Ascending aorta (tissue), 2 donors: Measurements from ENCODE around the gene GJA1. TPM values are rescaled to one million over a fixed set of nuclear protein-coding genes. Genes with fewer than 3 reads are reported as not detected.
"Not testable (repeated sequence)": the region's sequence is repeated elsewhere in the genome, so short reads cannot be mapped to it uniquely, and the experiment has no call there.

Source experiments
- DNase-seq, 2 donors: peaks; one replicate each; pipeline ENCODE4 v3.0.0-alpha.2; 2019; ENCODE audit warnings: low spot score in 2 of 2
- H3K27ac ChIP-seq, 2 donors: fragments of 200-600 bp; sonication (generic); one replicate each; pipeline ENCODE4 v1.5.1; 2016 to 2017; ENCODE audit warnings: mild to moderate bottlenecking in 1 of 2
- H3K27me3 ChIP-seq: fragments of 200-600 bp; sonication (generic); one replicate; pipeline ENCODE4 v1.5.1; 2017
- H3K36me3 ChIP-seq, 2 donors: fragments of 200-600 bp; sonication (generic); one replicate each; pipeline ENCODE4 v1.5.1; 2016
- H3K4me1 ChIP-seq, 2 donors: fragments of 200-600 bp; sonication (generic); one replicate each; pipeline ENCODE4 v1.5.1; 2016 to 2017; ENCODE audit warnings: mild to moderate bottlenecking in 1 of 2
- H3K4me3 ChIP-seq, 2 donors: fragments of 200-600 bp; sonication (generic); one replicate each; pipeline ENCODE4 v1.5.1; 2016 to 2017; ENCODE audit warnings: mild to moderate bottlenecking in 1 of 2
- H3K9me3 ChIP-seq, 2 donors: fragments of 200-600 bp; sonication (generic); one replicate each; pipeline ENCODE4 v1.5.1; 2016
- intact Hi-C: fragments of 100-400 bp; cut with DNase I; formaldehyde crosslinking; loops from one replicate; pipeline ENCODE4 v1.15.1; 2023
- total RNA-seq: library from RNA; depleted of rRNA; stranded (reverse); fragments of >200 nt; gene quantifications from one replicate; pipeline ENCODE4 v1.1.0, GENCODE V29; 2016
- TF ChIP-seq, protein P1 (sequence below), 3 experiments: fragments of 200-600 bp in 2 of 3; fragments of 450-650 bp in 1 of 3; sonication (generic) in 2 of 3; IDR thresholded peaks; one replicate each; pipeline ENCODE4 v1.5.1; 2016 to 2019; ENCODE audit warnings: antibody characterized with exemption in 3 of 3, mild to moderate bottlenecking in 1 of 3, moderate library complexity in 1 of 3

Gene GJA1
- 85.0 TPM for total RNA-seq

DNA sequence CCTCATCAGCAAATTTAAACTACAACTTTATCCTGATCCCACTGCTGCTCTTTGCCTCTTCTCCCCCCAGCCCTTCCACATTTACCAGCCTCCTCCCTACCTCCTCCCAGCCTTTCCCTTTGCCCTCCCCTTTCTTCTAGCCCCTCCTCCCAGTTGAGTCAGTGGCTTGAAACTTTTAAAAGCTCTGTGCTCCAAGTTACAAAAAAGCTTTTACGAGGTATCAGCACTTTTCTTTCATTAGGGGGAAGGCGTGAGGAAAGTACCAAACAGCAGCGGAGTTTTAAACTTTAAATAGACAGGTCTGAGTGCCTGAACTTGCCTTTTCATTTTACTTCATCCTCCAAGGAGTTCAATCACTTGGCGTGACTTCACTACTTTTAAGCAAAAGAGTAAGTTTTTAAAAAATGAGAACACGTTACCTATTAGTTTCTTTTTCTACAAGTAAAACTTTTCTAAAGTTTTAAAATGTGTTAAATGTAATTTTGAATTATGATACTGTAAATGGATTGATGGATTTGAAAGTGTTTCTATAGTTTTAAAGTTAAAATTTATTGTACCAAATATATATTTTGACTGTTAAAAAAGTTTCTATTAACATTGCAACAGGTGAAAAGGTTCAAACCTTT, at the start of gene GJA1:
GJA1 (plus strand) TSS at position 203 of the 626 bp plus-strand sequence. CDS start 11,202 bp downstream, outside the sequence.
- no peaks in the 10 kb centered on the region for H3K9me3 ChIP-seq
- peak in 1 of 2 donors; percentile 82 for DNase-seq
- intact Hi-C loops = loop anchor here (2.0 to 10.0 kb wide), 7 partner anchors 57 to 959 kb away; partner anchors contain the start of gene HSF2
- no peaks in the 10 kb centered on the region for H3K27me3 ChIP-seq
- H3K4me1 ChIP-seq = peaks cover 0 to 12% of the 10 kb centered on the region in 2 donors
- H3K4me3 ChIP-seq = peak within 1 kb of the TSS; percentile 67 to 70
- no peaks in the 10 kb centered on the region for H3K36me3 ChIP-seq
- peak within 1 kb of the TSS; percentile 87 to 93 for H3K27ac ChIP-seq
- TF ChIP-seq, protein P1, sequence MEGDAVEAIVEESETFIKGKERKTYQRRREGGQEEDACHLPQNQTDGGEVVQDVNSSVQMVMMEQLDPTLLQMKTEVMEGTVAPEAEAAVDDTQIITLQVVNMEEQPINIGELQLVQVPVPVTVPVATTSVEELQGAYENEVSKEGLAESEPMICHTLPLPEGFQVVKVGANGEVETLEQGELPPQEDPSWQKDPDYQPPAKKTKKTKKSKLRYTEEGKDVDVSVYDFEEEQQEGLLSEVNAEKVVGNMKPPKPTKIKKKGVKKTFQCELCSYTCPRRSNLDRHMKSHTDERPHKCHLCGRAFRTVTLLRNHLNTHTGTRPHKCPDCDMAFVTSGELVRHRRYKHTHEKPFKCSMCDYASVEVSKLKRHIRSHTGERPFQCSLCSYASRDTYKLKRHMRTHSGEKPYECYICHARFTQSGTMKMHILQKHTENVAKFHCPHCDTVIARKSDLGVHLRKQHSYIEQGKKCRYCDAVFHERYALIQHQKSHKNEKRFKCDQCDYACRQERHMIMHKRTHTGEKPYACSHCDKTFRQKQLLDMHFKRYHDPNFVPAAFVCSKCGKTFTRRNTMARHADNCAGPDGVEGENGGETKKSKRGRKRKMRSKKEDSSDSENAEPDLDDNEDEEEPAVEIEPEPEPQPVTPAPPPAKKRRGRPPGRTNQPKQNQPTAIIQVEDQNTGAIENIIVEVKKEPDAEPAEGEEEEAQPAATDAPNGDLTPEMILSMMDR (IDR thresholded peaks at IDR 0.05) = no peak

DNA sequence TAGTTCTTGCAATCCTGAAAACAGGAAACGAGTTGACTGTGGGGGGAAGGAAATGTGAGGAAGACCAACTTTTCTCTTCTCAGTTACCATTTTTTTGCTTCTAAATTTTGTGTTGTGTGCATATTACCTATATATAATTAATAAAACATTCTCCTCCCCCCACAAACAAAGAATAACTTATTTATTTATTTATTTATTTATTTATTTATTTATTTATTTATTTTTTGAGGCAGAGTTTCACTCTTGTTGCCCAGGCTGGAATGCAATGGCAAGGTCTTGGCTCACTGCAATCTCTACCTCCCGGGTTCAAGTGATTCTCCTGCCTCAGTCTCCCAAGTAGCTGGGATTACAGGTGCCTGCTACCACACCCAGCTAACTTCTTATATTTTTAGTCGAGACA, 48.9 kb upstream of the GJA1 start:
- intact Hi-C loops, H3K4me1 ChIP-seq, H3K9me3 ChIP-seq, H3K4me3 ChIP-seq, H3K27me3 ChIP-seq, H3K27ac ChIP-seq, DNase-seq, H3K36me3 ChIP-seq: not testable (repeated sequence)

DNA sequence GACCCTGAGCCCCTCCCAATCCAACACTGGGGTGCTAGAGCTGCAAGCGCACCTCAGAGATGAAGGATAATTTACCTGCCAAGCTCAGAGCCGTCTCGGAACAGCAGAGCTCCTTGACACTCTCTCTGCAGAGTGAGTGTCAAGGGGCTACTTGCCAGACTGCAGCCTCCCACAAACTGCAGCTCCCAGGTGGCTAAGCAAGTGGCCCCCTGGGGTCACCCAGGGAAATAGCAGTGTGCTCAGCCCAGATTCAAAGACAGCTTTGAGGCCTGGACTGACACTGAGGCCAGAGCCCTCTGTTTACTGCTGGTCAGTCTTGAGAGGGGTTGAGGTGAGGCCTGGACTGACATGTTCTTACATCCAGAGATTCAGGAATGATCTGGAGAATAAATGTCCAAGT, 46.0 kb upstream of the GJA1 start:
- no peaks in the 10 kb centered on the region for H3K27me3 ChIP-seq
- TF ChIP-seq, protein P1 (IDR thresholded peaks at IDR 0.05) = no peak
- H3K9me3 ChIP-seq = no peaks in the 10 kb centered on the region
- no peak overlapping the region for H3K27ac ChIP-seq
- no peak for DNase-seq
- H3K4me3 ChIP-seq = no peak overlapping the region
- H3K4me1 ChIP-seq = no peaks in the 10 kb centered on the region
- intact Hi-C loops = no loop called here
- no peaks in the 10 kb centered on the region for H3K36me3 ChIP-seq

DNA sequence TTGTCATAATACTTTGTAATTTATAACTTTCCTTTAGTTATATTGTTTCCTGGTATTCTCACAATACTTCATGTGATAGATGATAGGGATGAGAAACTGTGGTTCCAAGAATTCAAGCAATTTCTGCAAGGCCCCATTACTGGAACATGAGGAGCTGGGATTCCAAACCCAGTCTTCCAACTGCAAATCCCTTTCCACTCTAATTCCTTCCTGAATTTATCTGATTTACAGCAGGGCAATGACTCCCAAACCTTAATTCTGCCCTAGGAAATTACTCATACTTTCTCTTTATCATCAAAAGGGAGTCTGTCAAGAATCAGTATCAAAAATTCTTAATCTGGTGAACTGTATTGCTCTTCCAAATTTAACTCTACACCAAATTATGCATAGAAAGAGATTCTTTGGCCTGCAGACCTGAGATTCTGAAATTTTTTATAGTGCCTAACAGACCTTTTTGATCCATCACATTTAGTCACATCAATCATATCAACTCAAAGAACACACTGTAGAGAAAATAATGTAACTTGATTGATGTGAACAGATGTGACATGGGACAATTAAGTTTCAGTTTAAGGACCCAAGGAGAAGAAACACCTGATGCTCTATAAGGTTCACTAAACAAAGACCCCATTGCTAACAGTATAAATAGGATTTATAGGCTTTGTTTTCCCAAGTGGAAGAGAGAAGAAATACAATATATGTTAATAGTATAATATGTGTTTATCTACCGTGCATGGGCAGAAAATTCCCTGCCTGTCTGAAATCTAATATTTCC, 41.5 kb upstream of the GJA1 start:
- H3K4me1 ChIP-seq = no peaks in the 10 kb centered on the region
- no peaks in the 10 kb centered on the region for H3K9me3 ChIP-seq
- intact Hi-C loops = no loop called here
- DNase-seq = no peak
- H3K36me3 ChIP-seq = no peaks in the 10 kb centered on the region
- no peak overlapping the region for H3K27ac ChIP-seq
- H3K27me3 ChIP-seq = no peaks in the 10 kb centered on the region
- no peak overlapping the region for H3K4me3 ChIP-seq
- TF ChIP-seq, protein P1 (IDR thresholded peaks at IDR 0.05) = no peak

DNA sequence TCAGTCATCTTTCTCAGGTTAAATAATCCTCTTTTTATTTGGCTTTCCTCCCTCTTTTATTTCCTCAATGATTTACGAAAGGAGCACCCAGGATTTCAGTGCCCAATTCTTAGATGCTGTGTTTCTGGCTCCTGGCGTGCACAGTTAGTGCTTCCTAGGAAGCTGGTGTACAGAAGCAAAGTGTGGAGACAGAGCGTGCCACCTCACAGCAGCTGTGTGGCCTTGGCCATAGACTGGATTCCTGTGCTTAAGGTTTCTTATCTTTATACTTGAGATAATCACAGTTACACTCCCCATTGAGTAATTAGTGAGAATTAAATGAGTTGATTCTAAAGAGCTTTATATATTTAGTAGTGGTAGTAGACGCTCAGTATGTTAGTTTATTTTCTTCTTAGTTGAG, 39.7 kb upstream of the GJA1 start:
- Histone ChIP-seq H3K27me3 (no peaks in the 10 kb centered on the region), H3K27ac (no peak overlapping the region), H3K9me3 (no peaks in the 10 kb centered on the region), H3K4me3 (no peak overlapping the region), H3K4me1 (no peaks in the 10 kb centered on the region), H3K36me3 (no peaks in the 10 kb centered on the region)
- intact Hi-C loops = no loop called here
- TF ChIP-seq, protein P1 (IDR thresholded peaks at IDR 0.05) = no peak
- DNase-seq = no peak

DNA sequence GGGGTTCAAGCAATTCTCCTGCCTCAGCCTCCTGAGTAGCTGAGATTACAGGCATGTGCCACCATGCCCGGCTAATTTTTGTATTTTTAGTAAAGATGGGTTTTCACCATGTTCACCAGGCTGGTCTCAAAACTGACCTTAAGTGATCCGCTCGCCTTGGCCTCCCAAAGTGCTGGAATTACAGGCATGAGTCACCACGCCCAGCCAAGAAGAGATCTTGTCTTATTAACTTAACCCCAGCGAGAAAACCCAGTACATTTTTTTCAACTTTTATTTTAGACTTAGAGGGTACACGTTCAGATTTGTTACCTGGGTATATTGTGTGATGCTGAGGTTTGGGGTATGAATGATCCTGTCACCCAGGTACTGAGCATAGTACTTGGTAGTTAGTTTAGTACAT, 38.3 kb upstream of the GJA1 start:
- DNase-seq, H3K36me3 ChIP-seq, intact Hi-C loops, H3K4me1 ChIP-seq, H3K4me3 ChIP-seq, H3K9me3 ChIP-seq, H3K27me3 ChIP-seq, H3K27ac ChIP-seq: not testable (repeated sequence)
